CD8-positive, alpha-beta memory T cell (primary cell): ENCODE data around the gene TMEM250. TPM values are rescaled to one million over a fixed set of nuclear protein-coding genes. Genes with fewer than 3 reads are reported as not detected.

Source experiments
- CTCF ChIA-PET: fragments of 350-600 bp; sonication (Branson Sonifier 250); formaldehyde crosslinking; loops from one replicate; lab custom pipeline; 2021; ENCODE audit warnings: antibody characterized with exemption; lab: Charles Lee
- POLR2A ChIA-PET: fragments of 350-600 bp; sonication (Branson Sonifier 250); formaldehyde crosslinking; loops from one replicate; lab custom pipeline; 2021; ENCODE audit warnings: antibody characterized with exemption; lab: Charles Lee
- DNase-seq, 5 donors: peaks; one replicate each; pipeline versions ENCODE4 v3.0.0 to v3.0.0-alpha.2; 2020 to 2022; ENCODE audit warnings: mixed read lengths in 1 of 5
- H3K27ac ChIP-seq: one replicate; pipeline ENCODE4 v1.7.0; 2013; ENCODE audit warnings: low read depth, mild to moderate bottlenecking, low read length, moderate library complexity
- H3K27me3 ChIP-seq: 2 replicates; pipeline ENCODE4 v1.7.0; 2013; ENCODE audit warnings: low read length, mild to moderate bottlenecking; ENCODE audit not compliant: insufficient read depth, poor library complexity, severe bottlenecking
- H3K36me3 ChIP-seq: 2 replicates; pipeline ENCODE4 v1.7.0; 2013; ENCODE audit warnings: mild to moderate bottlenecking, low read length, moderate library complexity; ENCODE audit not compliant: insufficient read depth
- H3K4me1 ChIP-seq: 2 replicates; pipeline ENCODE4 v1.7.0; 2013; ENCODE audit warnings: mild to moderate bottlenecking, low read length, moderate library complexity; ENCODE audit not compliant: insufficient read depth
- H3K4me3 ChIP-seq: 2 replicates; pipeline ENCODE4 v1.7.0; 2013; ENCODE audit warnings: mild to moderate bottlenecking, low read length
- H3K9me3 ChIP-seq: 2 replicates; pipeline ENCODE4 v1.7.0; 2013; ENCODE audit warnings: mild to moderate bottlenecking, low read length
- H3K27ac Mint-ChIP-seq, 8 donors: one replicate each; pipeline ENCODE4 v1.8.0; 2020 to 2021; ENCODE audit warnings: mixed read lengths in 8 of 8, mild to moderate bottlenecking in 6 of 8, inconsistent platforms in 3 of 8, moderate library complexity in 3 of 8
- H3K27me3 Mint-ChIP-seq, 2 donors: one replicate each; pipeline ENCODE4 v1.8.0; 2020 to 2021; ENCODE audit warnings: mixed read lengths in 2 of 2, mild to moderate bottlenecking in 1 of 2, moderate library complexity in 1 of 2
- H3K36me3 Mint-ChIP-seq, 3 donors: one replicate each; pipeline ENCODE4 v1.8.0; 2020 to 2021; ENCODE audit warnings: mixed read lengths in 3 of 3, inconsistent platforms in 1 of 3, mild to moderate bottlenecking in 1 of 3
- H3K4me1 Mint-ChIP-seq, 3 donors: one replicate each; pipeline ENCODE4 v1.8.0; 2020 to 2021; ENCODE audit warnings: mixed read lengths in 3 of 3, inconsistent platforms in 1 of 3, mild to moderate bottlenecking in 1 of 3
- H3K4me3 Mint-ChIP-seq, 7 donors: one replicate each; pipeline ENCODE4 v1.8.0; 2020 to 2021; ENCODE audit warnings: mixed read lengths in 7 of 7, mild to moderate bottlenecking in 6 of 7, moderate library complexity in 4 of 7, inconsistent platforms in 2 of 7
- H3K9me3 Mint-ChIP-seq, 5 donors: one replicate each; pipeline ENCODE4 v1.8.0; 2020 to 2022; ENCODE audit warnings: mixed read lengths in 5 of 5, mild to moderate bottlenecking in 3 of 5, moderate library complexity in 2 of 5, inconsistent platforms in 1 of 5
- polyA plus RNA-seq: library from polyadenylated mRNA; unstranded; fragments of 300-500 nt; fragmentation: Illumina TruSeq; gene quantifications from one replicate; pipeline ENCODE4 v1.2.3, GENCODE V29; 2021
- total RNA-seq, 2 experiments: library from RNA; stranded (reverse); gene quantifications; one replicate each; pipeline ENCODE4 v1.2.3, GENCODE V29; 2021

Gene TMEM250
- total and polyA plus RNA-seq, 3 experiments from 2014 or later: 46.4 to 74.9 (median 50.2) TPM

DNA sequence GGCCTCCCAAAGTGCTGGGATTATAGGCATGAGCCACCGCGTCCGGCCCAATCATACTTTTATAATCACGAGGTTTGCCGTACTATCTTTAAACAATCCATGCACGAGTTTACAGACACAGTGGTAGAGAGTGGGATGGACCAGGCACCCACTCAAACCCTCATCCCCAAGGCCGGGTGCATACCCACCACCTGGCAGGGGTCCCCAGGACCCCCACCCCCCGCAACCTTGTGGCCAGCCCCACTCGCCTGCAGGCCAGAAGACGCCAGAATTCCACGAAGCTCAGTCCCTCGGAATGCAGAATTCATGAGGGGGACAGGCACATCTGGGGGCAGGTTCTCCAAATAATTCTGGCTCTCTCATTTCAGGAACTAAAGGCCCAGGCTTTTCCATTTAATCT is 40.7 kb downstream of the TMEM250 start:
- Mint-ChIP-seq H3K27me3 (no peaks in the 10 kb centered on the region), H3K4me1 (peaks cover 12 to 35% (median 15%) of the 10 kb centered on the region in 3 donors), H3K9me3 (no peaks in the 10 kb centered on the region), H3K27ac (peak overlapping the region in 1 of 8 donors; percentile 46), H3K4me3 (no peak overlapping the region), H3K36me3 (peaks cover 0 to 14% (median 6%) of the 10 kb centered on the region in 3 donors)
- Histone ChIP-seq H3K36me3 (no peaks in the 10 kb centered on the region), H3K4me1 (peaks cover 5% of the 10 kb centered on the region), H3K4me3 (no peak overlapping the region), H3K27ac (no peak overlapping the region), H3K27me3 (no peaks in the 10 kb centered on the region), H3K9me3 (no peaks in the 10 kb centered on the region)
- CTCF ChIA-PET: no interaction called here
- POLR2A ChIA-PET: no interaction called here
- DNase-seq: peak in 1 of 5 donors; percentile 25

- no peaks in the 10 kb centered on the region for H3K27me3 ChIP-seq
- H3K27ac ChIP-seq: no peak overlapping the region
- H3K9me3 Mint-ChIP-seq: no peaks in the 10 kb centered on the region
- ChIA-PET POLR2A (no interaction called here), CTCF (no interaction called here)
- H3K4me3 Mint-ChIP-seq: no peak overlapping the region
- no peaks in the 10 kb centered on the region for H3K27me3 Mint-ChIP-seq
- peaks cover 9 to 30% (median 14%) of the 10 kb centered on the region in 3 donors for H3K4me1 Mint-ChIP-seq
- H3K4me3 ChIP-seq: no peak overlapping the region
- H3K27ac Mint-ChIP-seq: no peak overlapping the region
- H3K4me1 ChIP-seq: peaks cover 5% of the 10 kb centered on the region
- peak in 1 of 5 donors; percentile 6 for DNase-seq
- H3K9me3 ChIP-seq: no peaks in the 10 kb centered on the region
- H3K36me3 ChIP-seq: no peaks in the 10 kb centered on the region
- peaks cover 0 to 12% (median 6%) of the 10 kb centered on the region in 3 donors for H3K36me3 Mint-ChIP-seq
These were observed 41.2 kb downstream of the TMEM250 start for GRCh38 chr9:136077491-136077890.

GRCh38 chr9:136075881-136076678 is 42.6 kb downstream of the TMEM250 start:
- Mint-ChIP-seq H3K36me3 (peaks cover 0 to 12% (median 6%) of the 10 kb centered on the region in 3 donors), H3K27me3 (no peaks in the 10 kb centered on the region), H3K9me3 (no peaks in the 10 kb centered on the region), H3K27ac (peak overlapping the region; percentile 23 to 90 (median 50)), H3K4me1 (peaks cover 9 to 33% (median 14%) of the 10 kb centered on the region in 3 donors), H3K4me3 (peak overlapping the region in 3 of 7 donors; percentile 10 to 60 (median 48))
- Histone ChIP-seq H3K4me1 (peaks cover 5% of the 10 kb centered on the region), H3K36me3 (no peaks in the 10 kb centered on the region), H3K4me3 (no peak overlapping the region), H3K27me3 (no peaks in the 10 kb centered on the region), H3K9me3 (no peaks in the 10 kb centered on the region), H3K27ac (no peak overlapping the region)
- ChIA-PET POLR2A (no interaction called here), CTCF (no interaction called here)
- peak in 1 of 5 donors; percentile 42 for DNase-seq

DNA sequence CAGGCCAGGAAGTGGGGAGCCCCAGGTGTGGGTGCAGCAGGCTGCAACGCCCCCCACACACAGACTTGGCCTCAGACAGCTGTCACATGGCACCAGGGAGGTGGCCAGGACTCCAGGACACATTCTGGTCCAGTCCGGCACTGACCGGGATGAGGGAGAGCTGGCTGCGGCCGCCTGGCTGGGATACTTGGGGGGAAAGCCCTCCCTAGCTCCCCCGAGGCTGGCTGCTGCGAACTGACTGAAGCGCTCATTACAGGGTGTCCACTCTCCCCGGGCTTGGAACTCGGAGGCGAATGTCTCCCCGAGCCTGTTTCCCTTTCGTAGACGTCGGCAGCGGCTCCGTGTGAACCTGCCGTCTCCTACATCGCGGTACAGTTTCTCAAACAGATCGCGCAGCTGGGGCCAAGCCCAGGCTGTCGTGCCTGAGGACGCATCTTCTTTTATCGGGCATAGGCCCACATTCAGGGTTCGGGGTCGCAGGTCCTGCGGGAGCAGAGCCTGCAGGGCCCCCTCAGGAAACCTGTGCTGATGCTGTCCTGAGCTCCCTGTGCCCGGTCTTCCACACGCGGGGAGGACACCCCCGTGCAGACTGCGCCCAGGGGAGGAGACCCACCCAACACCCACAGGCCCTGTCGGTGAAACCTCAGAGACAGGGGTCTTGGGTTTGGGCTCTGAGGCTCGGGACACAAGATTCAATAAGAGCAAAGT is 43.4 kb downstream of the TMEM250 start:
- Mint-ChIP-seq H3K4me3 (no peak overlapping the region), H3K36me3 (peaks cover 0 to 16% (median 6%) of the 10 kb centered on the region in 3 donors), H3K27ac (peak overlapping the region in 1 of 8 donors; percentile 54), H3K9me3 (no peaks in the 10 kb centered on the region), H3K4me1 (peaks cover 9 to 30% (median 17%) of the 10 kb centered on the region in 3 donors), H3K27me3 (no peaks in the 10 kb centered on the region)
- DNase-seq: peak in 1 of 5 donors; percentile 38
- no peaks in the 10 kb centered on the region for H3K27me3 ChIP-seq
- H3K36me3 ChIP-seq: no peaks in the 10 kb centered on the region
- H3K9me3 ChIP-seq: no peaks in the 10 kb centered on the region
- ChIA-PET CTCF (interaction anchor here (1.1 kb wide), 1 partner anchor 38 kb away, joined by 3 read pairs; no protein-coding TSS in a partner anchor), POLR2A (no interaction called here)
- no peak overlapping the region for H3K27ac ChIP-seq
- peaks cover 5% of the 10 kb centered on the region for H3K4me1 ChIP-seq
- no peak overlapping the region for H3K4me3 ChIP-seq

GRCh38 chr9:136074706-136075105 is 44.0 kb downstream of the TMEM250 start:
- Mint-ChIP-seq H3K9me3 (no peaks in the 10 kb centered on the region), H3K4me3 (no peak overlapping the region), H3K27ac (no peak overlapping the region), H3K27me3 (no peaks in the 10 kb centered on the region), H3K36me3 (peaks cover 0 to 16% (median 9%) of the 10 kb centered on the region in 3 donors), H3K4me1 (peaks cover 12 to 26% (median 20%) of the 10 kb centered on the region in 3 donors)
- no peaks in the 10 kb centered on the region for H3K36me3 ChIP-seq
- H3K9me3 ChIP-seq: no peaks in the 10 kb centered on the region
- POLR2A ChIA-PET: no interaction called here
- no peak overlapping the region for H3K4me3 ChIP-seq
- peaks cover 5% of the 10 kb centered on the region for H3K4me1 ChIP-seq
- no peaks in the 10 kb centered on the region for H3K27me3 ChIP-seq
- DNase-seq: peak in 1 of 5 donors; percentile 41
- no peak overlapping the region for H3K27ac ChIP-seq
- CTCF ChIA-PET: interaction anchor here (1.1 kb wide), 1 partner anchor 37 kb away, joined by 3 read pairs; no protein-coding TSS in a partner anchor

Other genes starting within 250 kb of the TMEM250 start
- 10 to 100 TPM; 30.4 to 33.7 TPM for gene CAMSAP1, start 211.3 kb downstream of the TMEM250 start, total RNA-seq
- gene CAMSAP1, start 211.3 kb downstream of the TMEM250 start, polyA plus RNA-seq: 2.2 TPM
- 10 to 100 TPM; 36.3 to 38.1 TPM for gene UBAC1, start 157.5 kb downstream of the TMEM250 start, total RNA-seq
- gene UBAC1, start 157.5 kb downstream of the TMEM250 start, polyA plus RNA-seq: 27.1 TPM
- gene NACC2, start 23.6 kb downstream of the TMEM250 start, total RNA-seq: 1 to 10 TPM; 9.0 to 9.1 TPM
- 2.9 TPM for gene NACC2, start 23.6 kb downstream of the TMEM250 start, polyA plus RNA-seq
- not detected for gene LHX3, start 86.3 kb upstream of the TMEM250 start, total RNA-seq
- not detected for gene LHX3, start 86.3 kb upstream of the TMEM250 start, polyA plus RNA-seq
- gene QSOX2, start 126.9 kb upstream of the TMEM250 start, total RNA-seq: 10 to 100 TPM; 14.6 to 15.3 TPM
- gene QSOX2, start 126.9 kb upstream of the TMEM250 start, polyA plus RNA-seq: 0.66 TPM
- not detected for gene CCDC187, start 185.2 kb upstream of the TMEM250 start, total RNA-seq
- gene CCDC187, start 185.2 kb upstream of the TMEM250 start, polyA plus RNA-seq: not detected
- gene GPSM1, start 208.7 kb upstream of the TMEM250 start, total RNA-seq: 1 to 10 TPM; 6.8 to 7.5 TPM
- 1.7 TPM for gene GPSM1, start 208.7 kb upstream of the TMEM250 start, polyA plus RNA-seq
- gene DNLZ, start 244.9 kb upstream of the TMEM250 start, total RNA-seq: 10 to 100 TPM; 40.6 to 43.0 TPM
- 65.6 TPM for gene DNLZ, start 244.9 kb upstream of the TMEM250 start, polyA plus RNA-seq